Endothelial cell of umbilical vein (primary cell): ENCODE measurements around the gene BCL2L2. TPM values are rescaled to one million over a fixed set of nuclear protein-coding genes. Genes with fewer than 3 reads are reported as not detected.

Experiments used
- BruUV-seq: library from RNA; stranded (reverse); fragments of 400-500 nt; replicated peaks from 2 replicates; lab custom pipeline; 2021; lab: Mats Ljungman, UMichigan
- CTCF ChIA-PET: fragments of 300-600, 350-600 bp; sonication (Branson Sonifier 250); formaldehyde crosslinking; loops from one replicate; lab custom pipeline; 2021; ENCODE audit warnings: antibody characterized with exemption, inconsistent platforms; lab: Charles Lee
- POLR2A ChIA-PET: fragments of 300-600, 350-600 bp; sonication (Branson Sonifier 250); formaldehyde crosslinking; loops from one replicate; lab custom pipeline; 2021; ENCODE audit warnings: antibody characterized with exemption, inconsistent platforms; lab: Charles Lee
- DNase-seq: peaks from one replicate; pipeline ENCODE4 v3.0.0-alpha.2; 2011; ENCODE audit warnings: low read depth, low spot score
- FAIRE-seq: peaks from 2 replicates; lab custom pipeline; 2011; peaks lifted over from hg19 to GRCh38; lab: Jason Lieb, UNC
- H2AFZ ChIP-seq: 2 replicates; pipeline ENCODE4 v1.6.0; 2012; ENCODE audit warnings: low read depth, low read length, control low read depth, inconsistent platforms
- H3K27ac ChIP-seq: 2 replicates; pipeline ENCODE4 v1.5.1; 2011; ENCODE audit warnings: low read depth, mild to moderate bottlenecking, control low read depth, low read length, moderate library complexity; ENCODE audit not compliant: insufficient read depth
- H3K27me3 ChIP-seq, 2 experiments: 2 replicates each; pipeline versions ENCODE4 v1.6.0 to v1.6.1; 2011; ENCODE audit warnings: low read length in 2 of 2, mixed read lengths in 1 of 2; ENCODE audit not compliant: control insufficient read depth in 2 of 2, insufficient read depth in 2 of 2
- H3K36me3 ChIP-seq, 2 experiments: 2 replicates in 1 of 2; 3 replicates in 1 of 2; pipeline ENCODE4 v1.5.1; 2011; ENCODE audit warnings: low read length in 2 of 2, mild to moderate bottlenecking in 1 of 2, moderate library complexity in 1 of 2; ENCODE audit not compliant: control insufficient read depth in 2 of 2, insufficient read depth in 2 of 2; ENCODE audit errors: extremely low read depth in 1 of 2
- H3K4me1 ChIP-seq: 3 replicates; pipeline ENCODE4 v1.5.1; 2011; ENCODE audit warnings: mild to moderate bottlenecking, low read length; ENCODE audit not compliant: control insufficient read depth, insufficient read depth; ENCODE audit errors: extremely low read depth
- H3K4me2 ChIP-seq: 2 replicates; pipeline ENCODE4 v1.6.1; 2011; ENCODE audit warnings: low read length, control low read depth, mixed read lengths; ENCODE audit not compliant: insufficient read depth
- H3K4me3 ChIP-seq, 3 experiments: fragments of 200-600 bp in 1 of 3; sonication (generic), shearing (Covaris generic) in 1 of 3; replicated peaks in 1 of 3; 2 replicates each; pipeline ENCODE4 v1.5.1; 2011 to 2016; ENCODE audit warnings: control low read depth in 3 of 3, low read length in 3 of 3, mild to moderate bottlenecking in 2 of 3, inconsistent platforms in 1 of 3, low read depth in 1 of 3, moderate library complexity in 1 of 3; ENCODE audit not compliant: insufficient read depth in 1 of 3
- H3K79me2 ChIP-seq: 2 replicates; pipeline ENCODE4 v1.6.0; 2012; ENCODE audit warnings: low read length, inconsistent platforms; ENCODE audit not compliant: control insufficient read depth, insufficient read depth
- H3K9ac ChIP-seq: replicated peaks from 2 replicates; pipeline ENCODE3; 2011; ENCODE audit warnings: low read length, control low read depth; ENCODE audit not compliant: insufficient read depth; ENCODE audit errors: extremely low read depth
- H3K9me1 ChIP-seq: replicated peaks from 3 replicates; pipeline ENCODE4 v1.6.0; 2011; ENCODE audit warnings: mild to moderate bottlenecking, low read length; ENCODE audit not compliant: control insufficient read depth, insufficient read depth; ENCODE audit errors: extremely low read depth
- H3K9me3 ChIP-seq: replicated peaks from 2 replicates; pipeline ENCODE4 v1.5.1; 2012; ENCODE audit warnings: low read length, inconsistent platforms; ENCODE audit not compliant: control insufficient read depth, insufficient read depth
- H4K20me1 ChIP-seq: replicated peaks from 2 replicates; pipeline ENCODE3; 2011; ENCODE audit warnings: mild to moderate bottlenecking, low read length; ENCODE audit not compliant: control insufficient read depth, insufficient read depth; ENCODE audit errors: extremely low read depth
- EZH2 ChIP-seq: IDR thresholded peaks from 2 replicates; pipeline ENCODE4 v1.6.1; 2012; ENCODE audit warnings: borderline replicate concordance, low read depth, mild to moderate bottlenecking, moderate library complexity, low read length, inconsistent platforms; ENCODE audit not compliant: severe bottlenecking
- FOS ChIP-seq: IDR thresholded peaks from 2 replicates; pipeline ENCODE4 v1.6.1; 2011; ENCODE audit warnings: mild to moderate bottlenecking, low read length, moderate library complexity, borderline replicate concordance; ENCODE audit not compliant: insufficient read depth
- GATA2 ChIP-seq: IDR thresholded peaks from 2 replicates; pipeline ENCODE4 v1.7.0; 2011; ENCODE audit warnings: low read depth, mild to moderate bottlenecking, moderate library complexity, mixed read lengths, low read length; ENCODE audit not compliant: insufficient read length, insufficient read depth
- JUN ChIP-seq: IDR thresholded peaks from 2 replicates; pipeline ENCODE4 v1.6.1; 2011; ENCODE audit warnings: borderline replicate concordance, low read depth; ENCODE audit not compliant: insufficient read length, insufficient read depth
- MYC ChIP-seq: IDR thresholded peaks from one replicate; pipeline ENCODE4 v1.6.1; 2011; ENCODE audit warnings: mild to moderate bottlenecking, low read depth, low read length
- POLR2A ChIP-seq: IDR thresholded peaks from 2 replicates; pipeline ENCODE4 v1.6.1; 2012; ENCODE audit warnings: low read depth, mild to moderate bottlenecking, control low read depth, low read length
- POLR2AphosphoS5 ChIP-seq: IDR thresholded peaks from 2 replicates; pipeline ENCODE4 v1.6.1; 2012; ENCODE audit warnings: low read depth, mild to moderate bottlenecking, control low read depth, low read length, moderate library complexity; ENCODE audit not compliant: insufficient read depth
- dilution Hi-C: fragments of 300-500 bp; cut with MboI; formaldehyde crosslinking; loops from one replicate; pipeline ENCODE4 v1.15.0; 2019; ENCODE audit warnings: low sequenced_read_pairs; ENCODE audit not compliant: extremely low pct_ligation_motif_present
- intact Hi-C: fragments of 100-400 bp; cut with micrococcal nuclease; formaldehyde crosslinking; loops from one replicate; pipeline ENCODE4 v1.10.0; 2022
- polyA plus RNA-seq, 4 experiments: library from polyadenylated mRNA; depleted of rRNA in 3 of 4; stranded (reverse) in 3 of 4; unstranded in 1 of 4; fragments of >200 nt; gene quantifications; 2 replicates each; pipeline versions ENCODE4 v1.2.1 to v1.2.3, GENCODE V29; 2011 to 2012; ENCODE audit warnings: missing spikeins in 1 of 4
- total RNA-seq: library from RNA; stranded (reverse); gene quantifications from 2 replicates; pipeline ENCODE4 v1.2.3, GENCODE V29; 2021
- TF ChIP-seq, protein P1 (sequence below): IDR thresholded peaks from 2 replicates; pipeline ENCODE4 v1.6.1; 2011; ENCODE audit not compliant: insufficient read depth, insufficient read length
- TF ChIP-seq, protein P2 (sequence below), 2 donors: IDR thresholded peaks; 1 replicate in 1 of 2; 2 replicates in 1 of 2; pipeline ENCODE4 v1.5.1; 2011; ENCODE audit warnings: low read length in 2 of 2, mild to moderate bottlenecking in 2 of 2, moderate library complexity in 2 of 2, control low read depth in 1 of 2, inconsistent platforms in 1 of 2, low read depth in 1 of 2; ENCODE audit not compliant: insufficient read depth in 1 of 2; ENCODE audit errors: extremely low read depth in 1 of 2

BCL2L2 gene
- total and polyA plus RNA-seq, 2 donors (not counting 3 experiments of a cell fraction or from before 2014, with no cell fraction given), result 19.9 to 24.3 TPM

DNA sequence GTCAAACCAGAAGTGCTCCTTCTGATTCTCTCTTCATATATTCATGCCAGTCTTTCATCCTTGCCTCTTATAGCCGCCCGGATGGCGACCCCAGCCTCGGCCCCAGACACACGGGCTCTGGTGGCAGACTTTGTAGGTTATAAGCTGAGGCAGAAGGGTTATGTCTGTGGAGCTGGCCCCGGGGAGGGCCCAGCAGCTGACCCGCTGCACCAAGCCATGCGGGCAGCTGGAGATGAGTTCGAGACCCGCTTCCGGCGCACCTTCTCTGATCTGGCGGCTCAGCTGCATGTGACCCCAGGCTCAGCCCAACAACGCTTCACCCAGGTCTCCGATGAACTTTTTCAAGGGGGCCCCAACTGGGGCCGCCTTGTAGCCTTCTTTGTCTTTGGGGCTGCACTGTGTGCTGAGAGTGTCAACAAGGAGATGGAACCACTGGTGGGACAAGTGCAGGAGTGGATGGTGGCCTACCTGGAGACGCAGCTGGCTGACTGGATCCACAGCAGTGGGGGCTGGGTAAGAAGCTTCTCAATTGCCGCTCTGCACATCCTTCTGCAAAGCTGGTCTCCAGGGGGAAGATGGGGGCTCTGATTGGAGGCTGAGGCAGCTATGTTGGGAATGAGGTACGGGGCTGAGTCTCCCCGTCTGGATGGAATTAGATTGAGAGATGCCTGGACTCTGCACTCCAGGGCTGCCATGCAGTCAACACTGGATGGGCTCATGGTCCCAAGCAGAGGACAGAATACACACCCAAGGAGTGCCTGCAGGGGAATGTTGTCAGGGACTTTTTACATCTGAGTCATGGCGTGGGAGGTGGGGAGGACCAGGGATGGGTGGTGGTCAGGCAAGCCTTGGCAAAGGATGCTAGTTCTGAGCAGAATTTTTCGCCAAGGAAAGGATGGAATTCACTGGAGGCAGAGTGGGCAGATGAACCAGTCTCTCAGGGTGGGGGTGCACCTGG lies 1.3 kb downstream of the BCL2L2 start:
- dilution Hi-C loops, result no loop called here
- H2AFZ ChIP-seq, result no peak overlapping the region
- H3K4me3 ChIP-seq, result peak overlapping the region in 2 of 3 experiments; percentile 89 to 92
- H3K4me2 ChIP-seq, result peak overlapping the region; percentile 88
- intact Hi-C loops, result no loop called here
- no peaks in the 10 kb centered on the region for H3K9me1 ChIP-seq
- peaks cover 0 to 12% of the 10 kb centered on the region in 2 experiments for H3K36me3 ChIP-seq
- no peaks in the 10 kb centered on the region for H3K9me3 ChIP-seq
- H3K4me1 ChIP-seq, result peaks cover 25% of the 10 kb centered on the region
- peak overlapping the region; percentile 85 for H3K9ac ChIP-seq
- no peaks in the 10 kb centered on the region for H4K20me1 ChIP-seq
- ChIA-PET CTCF (interaction anchor here (1.0 to 3.2 kb wide), 2 partner anchors 14 to 19 kb away, joined by 3 to 17 read pairs; partner anchors contain the start of gene PABPN1), POLR2A (interaction anchor here (1.0 to 1.2 kb wide), 2 partner anchors 13 to 16 kb away, joined by 3 to 6 read pairs; partner anchors contain the start of gene PABPN1)
- no TSS peak for BruUV-seq
- peaks cover 48% of the 10 kb centered on the region for H3K79me2 ChIP-seq
- H3K27ac ChIP-seq, result peak overlapping the region; percentile 78
- no peaks in the 10 kb centered on the region for H3K27me3 ChIP-seq
- DNase-seq (no peak), FAIRE-seq (no peak)
- TF ChIP-seq POLR2AphosphoS5 (no peak), FOS (no peak), JUN (no peak), MYC (no peak), POLR2A (no peak), GATA2 (no peak), EZH2 (no peak)
- TF ChIP-seq, protein P1, sequence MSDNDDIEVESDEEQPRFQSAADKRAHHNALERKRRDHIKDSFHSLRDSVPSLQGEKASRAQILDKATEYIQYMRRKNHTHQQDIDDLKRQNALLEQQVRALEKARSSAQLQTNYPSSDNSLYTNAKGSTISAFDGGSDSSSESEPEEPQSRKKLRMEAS, result no peak
- TF ChIP-seq, protein P2, sequence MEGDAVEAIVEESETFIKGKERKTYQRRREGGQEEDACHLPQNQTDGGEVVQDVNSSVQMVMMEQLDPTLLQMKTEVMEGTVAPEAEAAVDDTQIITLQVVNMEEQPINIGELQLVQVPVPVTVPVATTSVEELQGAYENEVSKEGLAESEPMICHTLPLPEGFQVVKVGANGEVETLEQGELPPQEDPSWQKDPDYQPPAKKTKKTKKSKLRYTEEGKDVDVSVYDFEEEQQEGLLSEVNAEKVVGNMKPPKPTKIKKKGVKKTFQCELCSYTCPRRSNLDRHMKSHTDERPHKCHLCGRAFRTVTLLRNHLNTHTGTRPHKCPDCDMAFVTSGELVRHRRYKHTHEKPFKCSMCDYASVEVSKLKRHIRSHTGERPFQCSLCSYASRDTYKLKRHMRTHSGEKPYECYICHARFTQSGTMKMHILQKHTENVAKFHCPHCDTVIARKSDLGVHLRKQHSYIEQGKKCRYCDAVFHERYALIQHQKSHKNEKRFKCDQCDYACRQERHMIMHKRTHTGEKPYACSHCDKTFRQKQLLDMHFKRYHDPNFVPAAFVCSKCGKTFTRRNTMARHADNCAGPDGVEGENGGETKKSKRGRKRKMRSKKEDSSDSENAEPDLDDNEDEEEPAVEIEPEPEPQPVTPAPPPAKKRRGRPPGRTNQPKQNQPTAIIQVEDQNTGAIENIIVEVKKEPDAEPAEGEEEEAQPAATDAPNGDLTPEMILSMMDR (IDR thresholded peaks at IDR 0.05; ENCODE audit: extremely low read depth in 1 of 2, insufficient read depth in 1 of 2, low read depth in 1 of 2, low read length in 2 of 2), result no peak
